ENCODE results near the gene KIF18B.

DNA sequence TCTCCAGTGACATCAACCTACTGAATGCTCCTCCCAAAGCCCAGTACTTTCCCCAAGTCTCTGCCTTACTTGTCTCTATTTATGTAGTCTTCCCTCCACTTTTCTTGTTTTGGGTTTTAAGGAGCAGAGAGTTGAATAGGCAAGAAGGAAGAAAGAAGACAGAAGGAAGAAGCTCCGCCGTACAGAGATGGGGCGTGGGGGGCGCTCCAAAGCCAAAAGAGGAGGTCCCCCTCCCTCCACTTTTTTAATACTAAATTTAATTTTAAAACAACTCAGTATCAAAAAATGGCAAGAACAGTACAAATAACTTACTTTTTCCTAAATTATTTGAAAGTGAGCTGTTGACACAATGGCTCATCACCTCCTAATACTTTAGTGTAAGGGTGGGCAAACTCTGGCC is 52.9 kb downstream of the KIF18B start:
- TF ChIP-seq ETV5 (CRISPR knock-in tag; IDR thresholded peaks at IDR 0.05; ENCODE audit: borderline replicate concordance): no peak
- no peak for TF ChIP-seq ATF7 (IDR thresholded peaks at IDR 0.05)
- TF ChIP-seq ATF7 (CRISPR knock-in tag; IDR thresholded peaks at IDR 0.05): no peak
- no peak for TF ChIP-seq PHF8 (CRISPR knock-in tag; IDR thresholded peaks at IDR 0.05)
- no peak for TF ChIP-seq ZEB1 (IDR thresholded peaks at IDR 0.05; ENCODE audit: insufficient replicate concordance, low read depth)
- TF ChIP-seq TCF12 (IDR thresholded peaks at IDR 0.05): no peak
- no peak for TF ChIP-seq TCF12 (CRISPR knock-in tag; IDR thresholded peaks at IDR 0.05)
- no peak for TF ChIP-seq ZKSCAN1 (IDR thresholded peaks at IDR 0.05; ENCODE audit: low read length)
